Endothelial cell of umbilical vein (primary cell): ENCODE data around the gene DMD. TPM values are rescaled to one million over a fixed set of nuclear protein-coding genes. Genes with fewer than 3 reads are reported as not detected.

Experiments used
- BruUV-seq: library from RNA; stranded (reverse); fragments of 400-500 nt; replicated peaks from 2 replicates; lab custom pipeline; 2021; lab: Mats Ljungman, UMichigan
- CTCF ChIA-PET: fragments of 300-600, 350-600 bp; sonication (Branson Sonifier 250); formaldehyde crosslinking; loops from one replicate; lab custom pipeline; 2021; ENCODE audit warnings: antibody characterized with exemption, inconsistent platforms; lab: Charles Lee
- POLR2A ChIA-PET: fragments of 300-600, 350-600 bp; sonication (Branson Sonifier 250); formaldehyde crosslinking; loops from one replicate; lab custom pipeline; 2021; ENCODE audit warnings: antibody characterized with exemption, inconsistent platforms; lab: Charles Lee
- DNase-seq: peaks from one replicate; pipeline ENCODE4 v3.0.0-alpha.2; 2011; ENCODE audit warnings: low read depth, low spot score
- FAIRE-seq: peaks from 2 replicates; lab custom pipeline; 2011; peaks lifted over from hg19 to GRCh38; lab: Jason Lieb, UNC
- H2AFZ ChIP-seq: 2 replicates; pipeline ENCODE4 v1.6.0; 2012; ENCODE audit warnings: low read depth, low read length, control low read depth, inconsistent platforms
- H3K27ac ChIP-seq: 2 replicates; pipeline ENCODE4 v1.5.1; 2011; ENCODE audit warnings: low read depth, mild to moderate bottlenecking, control low read depth, low read length, moderate library complexity; ENCODE audit not compliant: insufficient read depth
- H3K27me3 ChIP-seq, 2 experiments: 2 replicates each; pipeline versions ENCODE4 v1.6.0 to v1.6.1; 2011; ENCODE audit warnings: low read length in 2 of 2, mixed read lengths in 1 of 2; ENCODE audit not compliant: control insufficient read depth in 2 of 2, insufficient read depth in 2 of 2
- H3K36me3 ChIP-seq, 2 experiments: 2 replicates in 1 of 2; 3 replicates in 1 of 2; pipeline ENCODE4 v1.5.1; 2011; ENCODE audit warnings: low read length in 2 of 2, mild to moderate bottlenecking in 1 of 2, moderate library complexity in 1 of 2; ENCODE audit not compliant: control insufficient read depth in 2 of 2, insufficient read depth in 2 of 2; ENCODE audit errors: extremely low read depth in 1 of 2
- H3K4me1 ChIP-seq: 3 replicates; pipeline ENCODE4 v1.5.1; 2011; ENCODE audit warnings: mild to moderate bottlenecking, low read length; ENCODE audit not compliant: control insufficient read depth, insufficient read depth; ENCODE audit errors: extremely low read depth
- H3K4me2 ChIP-seq: 2 replicates; pipeline ENCODE4 v1.6.1; 2011; ENCODE audit warnings: low read length, control low read depth, mixed read lengths; ENCODE audit not compliant: insufficient read depth
- H3K4me3 ChIP-seq, 3 experiments: fragments of 200-600 bp in 1 of 3; sonication (generic), shearing (Covaris generic) in 1 of 3; replicated peaks in 1 of 3; 2 replicates each; pipeline ENCODE4 v1.5.1; 2011 to 2016; ENCODE audit warnings: control low read depth in 3 of 3, low read length in 3 of 3, mild to moderate bottlenecking in 2 of 3, inconsistent platforms in 1 of 3, low read depth in 1 of 3, moderate library complexity in 1 of 3; ENCODE audit not compliant: insufficient read depth in 1 of 3
- H3K79me2 ChIP-seq: 2 replicates; pipeline ENCODE4 v1.6.0; 2012; ENCODE audit warnings: low read length, inconsistent platforms; ENCODE audit not compliant: control insufficient read depth, insufficient read depth
- H3K9ac ChIP-seq: replicated peaks from 2 replicates; pipeline ENCODE3; 2011; ENCODE audit warnings: low read length, control low read depth; ENCODE audit not compliant: insufficient read depth; ENCODE audit errors: extremely low read depth
- H3K9me1 ChIP-seq: replicated peaks from 3 replicates; pipeline ENCODE4 v1.6.0; 2011; ENCODE audit warnings: mild to moderate bottlenecking, low read length; ENCODE audit not compliant: control insufficient read depth, insufficient read depth; ENCODE audit errors: extremely low read depth
- H3K9me3 ChIP-seq: replicated peaks from 2 replicates; pipeline ENCODE4 v1.5.1; 2012; ENCODE audit warnings: low read length, inconsistent platforms; ENCODE audit not compliant: control insufficient read depth, insufficient read depth
- H4K20me1 ChIP-seq: replicated peaks from 2 replicates; pipeline ENCODE3; 2011; ENCODE audit warnings: mild to moderate bottlenecking, low read length; ENCODE audit not compliant: control insufficient read depth, insufficient read depth; ENCODE audit errors: extremely low read depth
- CTCF ChIP-seq, 2 donors: IDR thresholded peaks; 1 replicate in 1 of 2; 2 replicates in 1 of 2; pipeline ENCODE4 v1.5.1; 2011; ENCODE audit warnings: low read length in 2 of 2, mild to moderate bottlenecking in 2 of 2, moderate library complexity in 2 of 2, control low read depth in 1 of 2, inconsistent platforms in 1 of 2, low read depth in 1 of 2; ENCODE audit not compliant: insufficient read depth in 1 of 2; ENCODE audit errors: extremely low read depth in 1 of 2
- EZH2 ChIP-seq: IDR thresholded peaks from 2 replicates; pipeline ENCODE4 v1.6.1; 2012; ENCODE audit warnings: borderline replicate concordance, low read depth, mild to moderate bottlenecking, moderate library complexity, low read length, inconsistent platforms; ENCODE audit not compliant: severe bottlenecking
- FOS ChIP-seq: IDR thresholded peaks from 2 replicates; pipeline ENCODE4 v1.6.1; 2011; ENCODE audit warnings: mild to moderate bottlenecking, low read length, moderate library complexity, borderline replicate concordance; ENCODE audit not compliant: insufficient read depth
- GATA2 ChIP-seq: IDR thresholded peaks from 2 replicates; pipeline ENCODE4 v1.7.0; 2011; ENCODE audit warnings: low read depth, mild to moderate bottlenecking, moderate library complexity, mixed read lengths, low read length; ENCODE audit not compliant: insufficient read length, insufficient read depth
- JUN ChIP-seq: IDR thresholded peaks from 2 replicates; pipeline ENCODE4 v1.6.1; 2011; ENCODE audit warnings: borderline replicate concordance, low read depth; ENCODE audit not compliant: insufficient read length, insufficient read depth
- MYC ChIP-seq: IDR thresholded peaks from one replicate; pipeline ENCODE4 v1.6.1; 2011; ENCODE audit warnings: mild to moderate bottlenecking, low read depth, low read length
- POLR2A ChIP-seq: IDR thresholded peaks from 2 replicates; pipeline ENCODE4 v1.6.1; 2012; ENCODE audit warnings: low read depth, mild to moderate bottlenecking, control low read depth, low read length
- dilution Hi-C: fragments of 300-500 bp; cut with MboI; formaldehyde crosslinking; loops from one replicate; pipeline ENCODE4 v1.15.0; 2019; ENCODE audit warnings: low sequenced_read_pairs; ENCODE audit not compliant: extremely low pct_ligation_motif_present
- intact Hi-C: fragments of 100-400 bp; cut with micrococcal nuclease; formaldehyde crosslinking; loops from one replicate; pipeline ENCODE4 v1.10.0; 2022
- polyA plus RNA-seq, 4 experiments: library from polyadenylated mRNA; depleted of rRNA in 3 of 4; stranded (reverse) in 3 of 4; unstranded in 1 of 4; fragments of >200 nt; gene quantifications; 2 replicates each; pipeline versions ENCODE4 v1.2.1 to v1.2.3, GENCODE V29; 2011 to 2012; ENCODE audit warnings: missing spikeins in 1 of 4
- total RNA-seq: library from RNA; stranded (reverse); gene quantifications from 2 replicates; pipeline ENCODE4 v1.2.3, GENCODE V29; 2021
- TF ChIP-seq, protein P1 (sequence below): IDR thresholded peaks from 2 replicates; pipeline ENCODE4 v1.6.1; 2011; ENCODE audit not compliant: insufficient read depth, insufficient read length

Gene DMD
- total and polyA plus RNA-seq, 2 donors (not counting 3 experiments of a cell fraction or from before 2014, with no cell fraction given), result 7.3 to 9.0 TPM

GRCh38 chrX:31147175-31147574, 2064.2 kb downstream of the DMD start:
- POLR2A ChIA-PET, result no interaction called here
- DNase-seq (no peak), FAIRE-seq (no peak)
- Histone ChIP-seq H3K4me3 (no peak overlapping the region), H3K9ac (no peak overlapping the region), H3K4me2 (no peak overlapping the region), H4K20me1 (no peaks in the 10 kb centered on the region), H3K9me3 (no peaks in the 10 kb centered on the region), H3K4me1 (no peaks in the 10 kb centered on the region), H3K27ac (no peak overlapping the region), H3K9me1 (no peaks in the 10 kb centered on the region), H2AFZ (no peak overlapping the region), H3K36me3 (no peaks in the 10 kb centered on the region), H3K27me3 (no peaks in the 10 kb centered on the region), H3K79me2 (no peaks in the 10 kb centered on the region)
- intact Hi-C loops (no loop called here), dilution Hi-C loops (no loop called here)
- CTCF ChIA-PET, result no interaction called here
- BruUV-seq, result no TSS peak
- TF ChIP-seq MYC (no peak), GATA2 (no peak), FOS (no peak), CTCF (IDR thresholded peaks at IDR 0.05; ENCODE audit: extremely low read depth in 1 of 2, insufficient read depth in 1 of 2, low read depth in 1 of 2, low read length in 2 of 2) (no peak), POLR2A (no peak), JUN (no peak), EZH2 (no peak)
- TF ChIP-seq, protein P1, sequence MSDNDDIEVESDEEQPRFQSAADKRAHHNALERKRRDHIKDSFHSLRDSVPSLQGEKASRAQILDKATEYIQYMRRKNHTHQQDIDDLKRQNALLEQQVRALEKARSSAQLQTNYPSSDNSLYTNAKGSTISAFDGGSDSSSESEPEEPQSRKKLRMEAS, result no peak
